GM18520 (cell line): Measurements from ENCODE around the gene SLC28A2.
"Not testable (repeated sequence)": the region's sequence is repeated elsewhere in the genome, so short reads cannot be mapped to it uniquely, and the experiment has no call there.

Source experiments
- ATAC-seq: cut with Tn5 transposase; IDR thresholded peaks from one replicate; pipeline ENCODE4 v1.9.1; 2021; ENCODE audit not compliant: unreplicated experiment

Gene SLC28A2, protein sequence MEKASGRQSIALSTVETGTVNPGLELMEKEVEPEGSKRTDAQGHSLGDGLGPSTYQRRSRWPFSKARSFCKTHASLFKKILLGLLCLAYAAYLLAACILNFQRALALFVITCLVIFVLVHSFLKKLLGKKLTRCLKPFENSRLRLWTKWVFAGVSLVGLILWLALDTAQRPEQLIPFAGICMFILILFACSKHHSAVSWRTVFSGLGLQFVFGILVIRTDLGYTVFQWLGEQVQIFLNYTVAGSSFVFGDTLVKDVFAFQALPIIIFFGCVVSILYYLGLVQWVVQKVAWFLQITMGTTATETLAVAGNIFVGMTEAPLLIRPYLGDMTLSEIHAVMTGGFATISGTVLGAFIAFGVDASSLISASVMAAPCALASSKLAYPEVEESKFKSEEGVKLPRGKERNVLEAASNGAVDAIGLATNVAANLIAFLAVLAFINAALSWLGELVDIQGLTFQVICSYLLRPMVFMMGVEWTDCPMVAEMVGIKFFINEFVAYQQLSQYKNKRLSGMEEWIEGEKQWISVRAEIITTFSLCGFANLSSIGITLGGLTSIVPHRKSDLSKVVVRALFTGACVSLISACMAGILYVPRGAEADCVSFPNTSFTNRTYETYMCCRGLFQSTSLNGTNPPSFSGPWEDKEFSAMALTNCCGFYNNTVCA

DNA sequence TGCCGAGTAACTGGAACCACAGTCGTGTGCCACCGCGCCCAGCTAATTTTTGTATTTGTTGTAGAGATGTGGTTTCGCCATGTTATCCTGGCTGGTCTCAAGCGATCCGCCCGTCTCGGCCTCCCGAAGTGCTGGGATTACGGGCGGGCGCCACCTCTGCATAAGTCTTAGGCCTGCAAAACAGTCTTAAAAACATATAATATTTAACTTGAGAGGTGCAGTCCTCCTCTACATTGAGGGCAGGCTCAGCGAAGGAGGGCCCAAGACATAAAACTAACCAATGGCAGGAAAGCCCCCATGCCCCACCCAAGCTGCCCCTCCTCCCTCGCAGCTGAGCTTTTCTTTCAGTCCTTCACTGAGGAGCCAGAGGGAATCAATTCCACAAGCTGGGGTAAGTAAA, at the start of gene SLC28A2:
Gene SLC28A2, plus strand, starts transcription at position 347 of the 400 bp plus-strand sequence. CDS start 982 bp downstream, outside the sequence.
- ATAC-seq, result no peak

GRCh38 chr15:45203182-45203581, 48.9 kb upstream of the SLC28A2 start:
- ATAC-seq, result no peak

GRCh38 chr15:45205192-45205591, 46.8 kb upstream of the SLC28A2 start:
- no peak for ATAC-seq

GRCh38 chr15:45212493-45212892, 39.5 kb upstream of the SLC28A2 start:
- no peak for ATAC-seq

GRCh38 chr15:45221053-45221599, 30.9 kb upstream of the SLC28A2 start:
- no peak for ATAC-seq

- ATAC-seq, result no peak
Observed at GRCh38 chr15:45221967-45222366, 30.1 kb upstream of the SLC28A2 start.

GRCh38 chr15:45224621-45225217, 27.3 kb upstream of the SLC28A2 start:
- ATAC-seq, result no peak

GRCh38 chr15:45225506-45226273, 26.3 kb upstream of the SLC28A2 start:
- no peak for ATAC-seq

GRCh38 chr15:45228931-45229330, 23.1 kb upstream of the SLC28A2 start:
- no peak for ATAC-seq

DNA sequence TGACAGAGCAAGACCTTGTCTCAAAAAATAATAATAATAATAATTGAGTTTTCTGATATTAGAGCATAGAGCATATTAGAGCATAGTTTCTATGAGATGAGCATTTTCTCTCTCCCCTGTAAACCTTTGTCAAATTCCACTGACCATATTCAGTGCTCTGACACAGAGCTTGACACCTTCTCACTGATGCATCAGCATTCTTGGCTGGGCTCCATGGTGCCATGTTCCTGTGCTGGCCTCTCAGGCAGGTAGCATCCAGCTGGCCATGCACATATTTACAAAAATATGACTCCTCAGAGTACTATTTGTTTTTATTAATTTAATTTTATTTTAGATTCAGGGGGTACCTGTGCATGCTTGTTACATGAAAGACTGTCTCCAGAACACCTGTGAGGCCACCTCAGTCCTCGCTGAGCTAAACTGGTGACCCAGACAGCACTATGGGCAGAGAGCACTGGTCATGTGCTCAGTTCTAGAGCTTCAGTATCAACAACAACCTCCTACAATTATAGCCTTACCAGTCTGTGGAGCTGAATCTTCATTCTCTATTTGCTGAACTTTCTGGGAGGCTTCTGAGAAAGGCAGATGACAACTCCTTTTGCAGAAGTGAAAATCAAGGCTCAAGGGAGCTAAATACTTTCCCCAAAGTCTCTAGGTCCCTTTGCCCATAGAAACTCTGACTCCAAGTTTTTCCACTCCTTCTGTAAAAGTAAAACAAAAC, 21.6 kb upstream of the SLC28A2 start:
- no peak for ATAC-seq

GRCh38 chr15:45231132-45231531, 20.9 kb upstream of the SLC28A2 start:
- ATAC-seq, result no peak

- ATAC-seq, result no peak
Observed at GRCh38 chr15:45231864-45232562, 20.0 kb upstream of the SLC28A2 start.

DNA sequence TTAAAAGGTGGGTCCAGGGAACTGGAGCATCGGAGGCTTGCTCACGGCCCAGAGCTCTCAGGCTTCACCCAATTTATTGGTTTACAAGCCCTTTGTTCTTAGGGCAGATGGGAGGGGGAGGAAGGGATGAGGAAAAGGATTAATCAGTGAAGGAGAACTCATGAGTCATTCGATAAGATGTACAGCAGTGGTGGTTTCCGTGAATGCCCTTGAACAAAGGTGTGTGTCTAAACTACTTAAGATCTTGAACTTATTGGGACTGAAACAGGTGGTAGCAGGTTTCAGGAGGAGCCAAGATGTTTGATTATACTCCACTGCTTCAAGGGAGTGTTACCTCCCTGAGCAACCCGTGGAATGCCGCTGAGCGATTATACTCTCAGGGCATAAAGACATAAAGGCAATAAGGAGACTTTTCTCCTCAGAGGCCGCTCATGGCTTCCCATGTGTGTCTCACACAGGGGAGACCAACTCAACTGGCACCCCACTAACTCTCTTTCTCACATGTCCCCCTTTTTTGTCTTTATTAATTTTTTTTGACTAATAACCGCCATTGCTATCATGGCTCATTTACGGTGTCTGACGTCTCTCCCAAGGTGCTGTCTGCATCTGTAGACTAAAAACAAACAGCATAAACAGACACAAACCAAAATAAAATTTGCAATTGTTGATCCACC, 17.3 kb upstream of the SLC28A2 start:
- ATAC-seq, result no peak

DNA sequence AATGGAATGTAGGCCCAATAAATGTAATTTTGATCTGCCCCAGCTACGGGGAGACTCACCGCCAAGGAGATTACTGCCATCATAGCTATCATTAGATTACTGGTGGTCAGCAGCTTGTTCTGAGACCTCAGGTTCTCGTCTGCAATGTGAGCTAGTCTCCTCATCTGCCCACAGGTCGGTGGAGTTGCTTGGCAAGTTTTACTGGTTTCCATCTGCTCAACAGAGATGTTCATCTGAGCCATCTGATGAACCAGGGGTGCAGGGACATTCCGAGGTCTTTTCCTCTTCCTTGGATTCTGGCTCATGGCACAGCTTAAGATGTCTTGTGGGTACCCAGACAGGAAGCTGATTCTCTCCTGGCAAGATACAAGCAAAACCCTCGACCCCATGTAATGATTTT, 15.2 kb upstream of the SLC28A2 start:
- ATAC-seq, result not testable (repeated sequence)

DNA sequence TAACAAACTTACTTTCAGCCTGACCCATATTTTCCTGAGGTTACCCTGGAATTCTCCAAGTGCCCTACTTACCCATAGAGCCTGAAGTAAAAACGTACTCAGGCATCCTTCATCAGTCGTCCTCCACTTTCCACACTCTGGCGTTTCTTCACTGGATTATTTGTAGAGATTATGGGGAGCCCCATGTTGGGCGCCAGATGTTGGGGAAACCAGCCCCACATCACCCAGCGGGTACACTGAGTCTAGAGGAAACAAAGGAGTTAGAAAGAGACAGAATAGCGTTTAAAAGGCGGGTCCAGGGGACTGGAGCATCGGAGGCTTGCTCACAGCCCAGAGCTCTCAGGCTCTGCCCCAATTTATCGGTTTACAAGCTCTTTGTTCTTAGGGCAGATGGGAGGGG, 9.7 kb upstream of the SLC28A2 start:
- ATAC-seq, result no peak

- no peak for ATAC-seq
Observed at GRCh38 chr15:45249125-45249780, 2.8 kb upstream of the SLC28A2 start.

DNA sequence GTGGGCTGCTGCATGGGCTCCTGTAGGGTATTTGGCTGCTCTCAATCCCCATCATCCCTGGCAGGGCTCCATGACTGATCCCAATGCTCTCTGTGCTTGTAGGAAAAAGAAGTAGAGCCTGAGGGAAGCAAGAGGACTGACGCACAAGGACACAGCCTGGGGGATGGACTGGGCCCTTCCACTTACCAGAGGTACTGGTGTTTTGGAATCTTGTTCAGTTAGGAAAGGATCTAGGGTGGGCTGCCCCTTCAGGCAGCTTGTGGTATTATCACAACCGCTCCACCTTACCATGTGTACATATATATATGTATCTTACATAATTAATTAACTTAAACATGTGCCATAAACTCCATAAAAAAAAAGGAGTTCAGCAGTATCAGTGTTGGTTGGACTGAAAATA, 1.3 kb downstream of the SLC28A2 start:
- ATAC-seq, result no peak

GRCh38 chr15:45254405-45254804, 2.4 kb downstream of the SLC28A2 start:
- no peak for ATAC-seq

GRCh38 chr15:45254824-45255223, 2.8 kb downstream of the SLC28A2 start:
- not testable (repeated sequence) for ATAC-seq
